ENCODE measurements around the gene DUSP16. TPM values are rescaled to one million over a fixed set of nuclear protein-coding genes. Genes with fewer than 3 reads are reported as not detected.
"Not testable (repeated sequence)": the region's sequence is repeated elsewhere in the genome, so short reads cannot be mapped to it uniquely, and the experiment has no call there.

Gene DUSP16
- total RNA-seq, 1 experiment from 2014 or later: 10.6 TPM

DNA sequence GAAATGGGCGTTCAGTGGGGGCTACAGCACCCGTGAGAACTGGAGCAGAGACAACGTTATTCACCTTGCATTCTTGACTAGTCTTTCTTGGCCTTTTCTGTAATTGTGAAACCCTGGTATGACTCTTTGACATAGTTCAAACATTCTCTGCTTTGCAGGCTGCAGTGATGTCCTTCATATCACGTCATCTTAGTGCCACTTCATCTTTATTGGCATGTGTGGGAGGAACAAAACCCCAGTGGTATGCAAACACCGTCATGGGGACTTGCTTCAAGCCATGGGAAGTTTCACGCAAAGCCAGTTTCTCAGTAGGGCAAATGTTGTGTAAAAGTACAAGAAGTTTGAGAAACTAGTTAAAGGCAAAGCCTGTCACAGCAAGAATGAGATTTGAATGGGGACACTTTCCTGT, 20.2 kb upstream of the DUSP16 start:
- CTCF ChIA-PET: no interaction called here
- Histone ChIP-seq H3K36me3 (ENCODE audit: insufficient read depth, low read length, poor library complexity, severe bottlenecking) (no peaks in the 10 kb centered on the region), H3K27me3 (replicated peaks; ENCODE audit: insufficient read depth, low read depth, low read length, poor library complexity) (no peaks in the 10 kb centered on the region), H3K9me3 (ENCODE audit: low read depth, low read length, poor library complexity, severe bottlenecking) (no peaks in the 10 kb centered on the region), H3K4me1 (ENCODE audit: insufficient read depth, low read length, poor library complexity, severe bottlenecking) (peaks cover 3% of the 10 kb centered on the region), H3K4me3 (ENCODE audit: low read depth, low read length, poor library complexity, severe bottlenecking) (no peak overlapping the region), H3K27ac (ENCODE audit: low read depth, low read length, poor library complexity, severe bottlenecking) (no peak overlapping the region)
- BruUV-seq (replicated peaks): no TSS peak
- POLR2A ChIA-PET (ENCODE audit: low non-redundant PET): no interaction called here
- DNase-seq (ENCODE audit: low spot score): no peak
- TF ChIP-seq, protein P1, sequence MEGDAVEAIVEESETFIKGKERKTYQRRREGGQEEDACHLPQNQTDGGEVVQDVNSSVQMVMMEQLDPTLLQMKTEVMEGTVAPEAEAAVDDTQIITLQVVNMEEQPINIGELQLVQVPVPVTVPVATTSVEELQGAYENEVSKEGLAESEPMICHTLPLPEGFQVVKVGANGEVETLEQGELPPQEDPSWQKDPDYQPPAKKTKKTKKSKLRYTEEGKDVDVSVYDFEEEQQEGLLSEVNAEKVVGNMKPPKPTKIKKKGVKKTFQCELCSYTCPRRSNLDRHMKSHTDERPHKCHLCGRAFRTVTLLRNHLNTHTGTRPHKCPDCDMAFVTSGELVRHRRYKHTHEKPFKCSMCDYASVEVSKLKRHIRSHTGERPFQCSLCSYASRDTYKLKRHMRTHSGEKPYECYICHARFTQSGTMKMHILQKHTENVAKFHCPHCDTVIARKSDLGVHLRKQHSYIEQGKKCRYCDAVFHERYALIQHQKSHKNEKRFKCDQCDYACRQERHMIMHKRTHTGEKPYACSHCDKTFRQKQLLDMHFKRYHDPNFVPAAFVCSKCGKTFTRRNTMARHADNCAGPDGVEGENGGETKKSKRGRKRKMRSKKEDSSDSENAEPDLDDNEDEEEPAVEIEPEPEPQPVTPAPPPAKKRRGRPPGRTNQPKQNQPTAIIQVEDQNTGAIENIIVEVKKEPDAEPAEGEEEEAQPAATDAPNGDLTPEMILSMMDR (conservative IDR thresholded peaks at IDR 0.05; ENCODE audit: low read depth, low read length): no peak
- intact Hi-C loops (cut with micrococcal nuclease; ENCODE audit: unreplicated experiment): no loop called here

DNA sequence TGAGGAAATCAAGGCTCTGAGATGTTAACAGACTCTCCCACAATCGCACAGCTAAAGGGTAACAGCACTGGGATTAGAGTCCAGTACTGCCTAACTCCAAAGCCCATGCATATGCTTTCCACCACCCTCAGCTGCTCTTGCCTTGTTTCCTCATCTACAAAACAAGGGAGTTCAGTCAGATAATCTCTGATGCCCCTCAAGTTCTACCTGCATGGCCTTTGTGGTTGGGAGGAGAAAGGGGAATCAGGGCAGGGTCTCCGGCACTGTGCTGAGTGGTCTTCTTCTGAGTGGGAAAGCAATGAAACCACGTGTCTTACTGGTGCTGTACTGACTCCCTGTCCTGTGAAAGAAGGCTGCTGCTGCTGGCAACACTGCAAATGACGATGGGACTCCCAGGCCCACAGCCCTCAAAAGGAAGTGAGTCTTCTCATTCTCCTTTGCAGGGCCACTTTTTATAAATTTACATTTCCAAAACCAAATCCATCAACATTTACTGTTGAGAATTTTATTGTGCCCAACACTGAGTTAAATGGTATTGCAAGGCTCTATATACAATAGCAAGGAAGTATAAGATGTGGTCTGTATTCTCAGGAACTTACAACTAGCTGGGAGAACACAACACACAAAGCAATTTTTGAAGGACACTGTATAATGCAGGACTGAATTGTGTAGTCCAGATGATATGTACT, 19.7 kb upstream of the DUSP16 start:
- CTCF ChIA-PET: no interaction called here

DNA sequence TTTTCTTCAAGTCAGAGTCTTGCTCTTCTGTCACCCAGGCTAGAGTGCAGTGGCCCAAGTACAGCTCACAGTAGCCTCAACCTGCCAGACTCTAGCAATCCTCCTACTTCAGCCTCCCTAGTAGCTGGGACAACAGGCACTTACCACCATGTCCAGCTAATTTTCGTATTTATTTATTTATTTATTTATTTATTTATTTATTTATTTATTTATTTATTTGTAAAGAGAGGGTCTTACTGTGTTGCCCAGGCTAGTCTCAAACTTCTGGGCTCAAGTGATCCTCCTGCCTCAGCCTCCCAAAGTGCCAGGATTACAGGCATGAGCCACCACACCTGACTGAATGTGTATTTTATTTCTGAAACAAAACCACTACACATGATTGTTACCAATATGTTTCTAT, 18.1 kb upstream of the DUSP16 start:
- H3K4me1 ChIP-seq (ENCODE audit: insufficient read depth, low read length, poor library complexity, severe bottlenecking); H3K27me3 ChIP-seq (replicated peaks; ENCODE audit: insufficient read depth, low read depth, low read length, poor library complexity); intact Hi-C loops (cut with micrococcal nuclease; ENCODE audit: unreplicated experiment); H3K36me3 ChIP-seq (ENCODE audit: insufficient read depth, low read length, poor library complexity, severe bottlenecking); H3K9me3 ChIP-seq (ENCODE audit: low read depth, low read length, poor library complexity, severe bottlenecking); CTCF ChIA-PET; BruUV-seq (replicated peaks); DNase-seq (ENCODE audit: low spot score); H3K27ac ChIP-seq (ENCODE audit: low read depth, low read length, poor library complexity, severe bottlenecking); H3K4me3 ChIP-seq (ENCODE audit: low read depth, low read length, poor library complexity, severe bottlenecking): not testable (repeated sequence)
- POLR2A ChIA-PET (ENCODE audit: low non-redundant PET): interaction anchor here (0.6 kb wide), 1 partner anchor 223 kb away, joined by 6 read pairs; no protein-coding TSS in a partner anchor

More for the DNA sequence above, 19.7 kb upstream of the DUSP16 start:
- no TSS peak for BruUV-seq (replicated peaks)
- H3K36me3 ChIP-seq (ENCODE audit: insufficient read depth, low read length, poor library complexity, severe bottlenecking): no peaks in the 10 kb centered on the region
- TF ChIP-seq, protein P1 (conservative IDR thresholded peaks at IDR 0.05; ENCODE audit: low read depth, low read length): no peak
- no peak for TF ChIP-seq EZH2 (IDR thresholded peaks at IDR 0.05; ENCODE audit: borderline replicate concordance, low read depth, low read length, poor library complexity, severe bottlenecking)
- POLR2A ChIA-PET (ENCODE audit: low non-redundant PET): no interaction called here
- H3K4me3 ChIP-seq (ENCODE audit: low read depth, low read length, poor library complexity, severe bottlenecking): no peak overlapping the region
- peaks cover 3% of the 10 kb centered on the region for H3K4me1 ChIP-seq (ENCODE audit: insufficient read depth, low read length, poor library complexity, severe bottlenecking)
- no peaks in the 10 kb centered on the region for H3K9me3 ChIP-seq (ENCODE audit: low read depth, low read length, poor library complexity, severe bottlenecking)
- H3K27me3 ChIP-seq (replicated peaks; ENCODE audit: insufficient read depth, low read depth, low read length, poor library complexity): no peaks in the 10 kb centered on the region
- no peak for DNase-seq (ENCODE audit: low spot score)
- H3K27ac ChIP-seq (ENCODE audit: low read depth, low read length, poor library complexity, severe bottlenecking): no peak overlapping the region
- intact Hi-C loops (cut with micrococcal nuclease; ENCODE audit: unreplicated experiment): no loop called here

DNA sequence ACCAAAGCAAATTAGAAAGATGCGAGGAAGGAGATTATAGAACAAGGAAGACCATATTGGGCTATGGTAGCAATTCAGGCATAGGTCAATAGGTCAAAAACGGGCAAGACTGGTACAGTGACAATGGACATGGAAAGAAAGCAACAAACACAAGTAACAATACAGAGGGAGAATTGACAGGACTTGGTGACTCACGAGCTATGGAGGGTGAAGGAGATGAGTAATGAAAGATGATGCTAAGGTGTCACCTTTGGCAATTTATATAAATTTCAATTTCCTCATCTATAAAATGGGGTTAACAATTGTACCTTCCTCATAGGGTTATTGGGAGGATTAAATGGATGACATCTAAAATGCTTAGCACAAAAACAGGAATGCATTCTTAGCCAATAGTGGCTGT, 15.1 kb upstream of the DUSP16 start:
- no peaks in the 10 kb centered on the region for H3K27me3 ChIP-seq (replicated peaks; ENCODE audit: insufficient read depth, low read depth, low read length, poor library complexity)
- H3K9me3 ChIP-seq (ENCODE audit: low read depth, low read length, poor library complexity, severe bottlenecking): no peaks in the 10 kb centered on the region
- no peak overlapping the region for H3K27ac ChIP-seq (ENCODE audit: low read depth, low read length, poor library complexity, severe bottlenecking)
- CTCF ChIA-PET: no interaction called here
- H3K4me1 ChIP-seq (ENCODE audit: insufficient read depth, low read length, poor library complexity, severe bottlenecking): no peaks in the 10 kb centered on the region
- POLR2A ChIA-PET (ENCODE audit: low non-redundant PET): no interaction called here
- TF ChIP-seq EZH2 (IDR thresholded peaks at IDR 0.05; ENCODE audit: borderline replicate concordance, low read depth, low read length, poor library complexity, severe bottlenecking): no peak
- TF ChIP-seq, protein P1 (conservative IDR thresholded peaks at IDR 0.05; ENCODE audit: low read depth, low read length): no peak
- no peak for DNase-seq (ENCODE audit: low spot score)
- BruUV-seq (replicated peaks): no TSS peak
- H3K36me3 ChIP-seq (ENCODE audit: insufficient read depth, low read length, poor library complexity, severe bottlenecking): no peaks in the 10 kb centered on the region
- intact Hi-C loops (cut with micrococcal nuclease; ENCODE audit: unreplicated experiment): no loop called here
- H3K4me3 ChIP-seq (ENCODE audit: low read depth, low read length, poor library complexity, severe bottlenecking): no peak overlapping the region
